ENCODE measurements around the gene PPP2R2B.

Gene PPP2R2B

DNA sequence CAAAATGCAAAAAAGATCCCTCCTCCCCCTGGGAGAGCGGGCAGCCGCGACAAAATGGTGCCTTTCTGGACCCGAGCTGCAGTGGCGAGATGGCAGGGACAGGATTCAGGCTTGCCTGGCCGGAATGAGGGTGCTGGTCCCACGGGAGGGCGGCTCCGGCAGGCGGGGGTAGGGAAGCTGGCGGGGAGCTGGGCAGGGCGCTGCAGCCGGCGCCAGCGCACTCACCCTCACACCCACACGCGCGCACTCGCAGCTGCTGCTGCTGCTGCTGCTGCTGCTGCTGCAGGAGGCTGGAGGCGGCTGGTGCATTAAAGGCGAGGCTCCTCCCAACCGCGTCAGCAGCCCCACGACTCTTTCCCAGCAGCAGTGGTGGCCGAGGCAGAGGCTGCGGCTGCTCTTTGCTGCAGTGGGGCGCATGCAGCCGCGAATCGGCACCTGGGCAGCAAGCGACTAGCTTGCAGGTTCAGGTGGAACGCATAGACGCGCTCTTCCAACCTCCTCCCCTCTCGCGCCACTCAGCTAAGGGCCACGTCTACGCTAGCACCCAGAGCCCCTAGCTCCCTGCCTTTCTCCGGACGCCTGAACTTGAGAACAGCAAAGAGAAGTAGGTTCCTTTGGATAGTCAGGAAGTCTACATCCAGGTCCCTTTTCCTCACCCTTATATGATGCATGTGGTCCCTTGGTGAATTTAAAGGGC lies at the start of gene PPP2R2B:
Gene PPP2R2B, minus strand, starts transcription at position 282 of the 697 bp plus-strand sequence.
- DNase-seq, result peak; percentile 63

DNA sequence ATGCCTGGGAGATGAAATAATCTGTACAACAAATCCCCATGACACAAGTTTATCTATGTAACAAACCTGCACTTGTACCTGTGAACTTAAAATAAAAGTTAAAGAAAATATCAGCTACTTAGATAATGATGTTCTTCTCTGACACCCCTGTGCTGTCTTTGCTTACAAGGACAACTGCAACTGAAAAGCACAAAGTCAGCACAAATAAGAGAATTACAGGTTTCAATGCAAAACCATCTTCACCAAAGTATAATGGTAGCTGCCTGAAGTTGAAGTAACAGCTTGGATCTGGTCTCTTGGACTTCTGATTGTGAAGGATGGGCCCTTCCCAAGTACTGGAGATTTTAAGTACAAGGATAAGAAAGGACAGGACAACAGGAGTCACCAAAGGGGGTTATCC lies 45.6 kb upstream of the PPP2R2B start:
- no peak for DNase-seq

DNA sequence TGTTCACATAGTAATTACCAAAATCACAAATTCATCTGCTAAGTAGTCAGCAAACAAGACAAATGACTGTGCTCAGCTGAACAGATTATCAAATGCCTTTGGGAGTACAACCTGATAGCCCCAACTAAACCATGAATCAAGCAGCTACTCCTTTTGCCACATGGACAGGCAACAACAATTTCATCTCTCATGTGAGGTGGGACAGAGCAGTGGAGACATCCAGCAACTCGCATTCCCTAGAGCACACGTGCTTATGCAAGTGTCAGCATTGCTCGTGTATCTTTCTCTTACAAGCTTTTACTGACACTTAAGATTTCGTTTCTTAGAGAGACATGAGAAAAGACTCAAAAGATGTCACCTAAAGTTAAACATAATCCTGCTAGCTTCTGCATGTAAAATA lies 42.7 kb upstream of the PPP2R2B start:
- no peak for DNase-seq

DNA sequence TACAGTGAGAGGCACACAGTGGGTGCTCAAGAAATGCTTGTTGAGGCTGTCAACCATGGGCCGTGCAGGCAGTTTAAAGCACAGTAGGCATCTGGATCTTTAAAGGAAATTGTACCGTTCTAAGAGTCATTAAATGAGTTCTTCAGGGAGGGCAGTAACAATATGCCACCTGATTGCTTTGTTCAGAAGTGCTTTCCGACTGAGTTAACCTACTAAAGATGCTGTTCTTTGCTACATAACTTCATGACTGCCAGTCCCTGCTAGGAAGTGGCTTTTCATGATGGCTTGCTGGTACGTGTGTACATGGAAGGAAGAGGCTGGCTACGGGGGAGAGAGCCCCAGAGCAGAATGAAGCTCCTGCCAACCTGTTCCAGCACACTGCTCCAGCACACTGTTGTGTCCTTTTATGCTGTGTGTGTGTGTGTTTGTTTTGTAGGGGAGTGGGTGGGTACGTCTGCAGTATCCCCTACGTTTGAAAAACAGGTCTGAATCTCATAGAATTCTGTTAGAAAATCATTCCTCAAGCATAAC lies 41.9 kb upstream of the PPP2R2B start:
- DNase-seq, result no peak

DNA sequence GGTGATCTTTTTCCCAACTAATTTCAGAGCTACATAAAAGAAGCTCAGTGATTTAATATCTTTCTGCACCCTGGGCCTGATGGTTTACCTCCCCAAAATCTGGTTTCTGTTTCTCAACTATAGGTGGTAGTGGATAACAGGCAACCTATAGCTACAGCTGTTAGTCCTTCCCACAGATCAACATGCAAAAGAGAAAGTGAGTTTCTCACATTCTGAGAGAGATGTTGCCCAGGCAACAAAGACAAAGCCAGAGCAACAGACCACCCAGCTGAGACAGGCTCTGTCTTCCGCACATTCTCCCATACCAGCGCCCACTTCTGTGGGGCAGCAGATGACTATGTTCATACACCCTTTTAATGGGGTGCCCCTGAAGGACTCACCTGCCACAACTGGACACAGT lies 40.7 kb upstream of the PPP2R2B start:
- DNase-seq, result no peak

DNA sequence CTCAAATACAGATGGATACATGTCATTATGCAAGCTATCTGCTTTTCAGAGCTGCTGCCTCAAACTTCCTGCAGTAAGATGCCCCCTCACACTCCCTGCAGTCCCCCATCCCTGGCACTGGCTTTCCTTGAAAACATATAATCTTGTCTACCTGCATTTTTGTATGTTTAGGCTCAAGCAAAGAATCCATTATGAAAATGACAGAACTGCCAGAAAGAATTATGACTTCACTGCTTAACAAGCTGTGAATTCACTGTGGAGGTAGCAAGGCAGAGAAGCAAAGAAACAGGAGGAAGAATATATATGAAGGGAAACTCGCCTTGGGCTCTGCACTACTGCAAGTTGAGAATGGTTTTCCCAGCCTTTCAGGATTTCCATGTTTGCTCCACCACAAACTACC lies 39.4 kb upstream of the PPP2R2B start:
- DNase-seq, result no peak

DNA sequence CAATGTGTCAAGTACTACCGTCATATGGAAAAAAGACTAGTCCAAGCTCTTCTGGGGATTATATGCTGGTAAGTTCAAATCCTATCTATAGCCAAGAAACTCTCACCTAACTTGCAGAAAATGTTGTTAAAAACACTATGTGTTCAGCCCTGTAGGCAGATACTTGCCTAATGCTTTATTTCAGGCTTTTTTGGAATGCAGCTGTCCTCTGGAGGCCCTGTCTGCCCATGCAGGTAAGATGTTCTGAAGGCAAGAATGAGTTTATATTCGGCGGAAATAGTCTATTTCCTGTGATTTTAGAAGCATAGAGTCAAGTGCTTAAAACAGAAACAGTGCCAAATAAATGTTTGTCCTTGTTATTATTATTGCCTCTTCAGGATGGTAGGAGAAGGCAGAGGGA lies 34.3 kb upstream of the PPP2R2B start:
- no peak for DNase-seq

DNA sequence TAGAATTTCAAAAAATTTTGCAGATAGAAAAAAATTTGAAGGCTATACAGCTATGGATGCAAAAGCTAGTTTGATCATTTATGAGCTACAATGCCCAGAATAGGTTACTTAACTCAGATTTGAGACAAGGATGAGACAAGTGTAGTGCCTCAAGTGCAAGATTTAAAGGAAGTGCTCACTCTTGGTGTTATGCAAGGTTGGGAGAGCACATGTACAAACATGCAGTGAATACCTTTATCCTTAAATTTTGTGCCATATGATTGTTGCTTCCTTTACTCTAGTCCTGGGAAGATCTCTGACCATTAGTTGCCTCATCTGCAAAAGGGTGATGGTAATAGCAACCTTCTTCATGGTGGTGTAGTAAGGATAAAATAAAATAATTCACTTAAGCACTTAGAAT lies 31.7 kb upstream of the PPP2R2B start:
- no peak for DNase-seq

DNA sequence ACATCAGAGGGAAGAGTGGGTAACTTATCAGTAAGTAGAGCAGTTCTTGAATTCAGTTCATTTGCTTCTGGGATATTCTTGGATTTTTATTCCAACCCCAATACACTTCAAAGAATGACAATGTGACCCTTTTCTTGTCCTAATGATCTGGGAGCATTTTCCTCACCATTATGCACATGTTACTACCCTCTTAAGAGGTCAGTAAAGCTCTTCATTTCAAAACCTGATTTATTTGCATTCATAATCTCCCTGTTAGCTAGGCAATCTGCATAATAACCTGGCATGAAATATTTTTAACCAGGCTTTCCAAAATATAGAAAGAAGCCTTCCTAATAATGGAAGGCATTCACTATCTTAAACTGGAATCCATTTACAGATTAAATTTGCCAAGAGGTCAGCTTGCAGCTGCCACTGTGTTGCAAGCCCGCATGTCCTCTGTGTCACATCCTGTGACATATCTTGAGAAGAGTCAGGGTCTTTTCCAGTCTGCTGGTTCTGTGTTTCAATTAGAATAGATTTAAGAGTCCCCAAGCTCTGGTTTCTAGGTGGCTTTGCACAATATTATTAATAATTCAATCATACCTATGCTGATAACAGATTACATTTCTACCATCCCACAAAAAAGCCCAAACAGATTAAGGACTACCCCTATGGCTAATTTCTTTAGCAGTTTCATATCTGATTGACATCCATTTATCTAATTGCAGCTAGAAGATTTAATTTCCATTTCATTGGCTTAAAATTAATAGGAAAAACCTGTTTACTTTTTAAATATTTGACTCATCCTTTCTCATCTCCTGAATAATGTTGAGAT lies 30.9 kb upstream of the PPP2R2B start:
- DNase-seq, result no peak

DNA sequence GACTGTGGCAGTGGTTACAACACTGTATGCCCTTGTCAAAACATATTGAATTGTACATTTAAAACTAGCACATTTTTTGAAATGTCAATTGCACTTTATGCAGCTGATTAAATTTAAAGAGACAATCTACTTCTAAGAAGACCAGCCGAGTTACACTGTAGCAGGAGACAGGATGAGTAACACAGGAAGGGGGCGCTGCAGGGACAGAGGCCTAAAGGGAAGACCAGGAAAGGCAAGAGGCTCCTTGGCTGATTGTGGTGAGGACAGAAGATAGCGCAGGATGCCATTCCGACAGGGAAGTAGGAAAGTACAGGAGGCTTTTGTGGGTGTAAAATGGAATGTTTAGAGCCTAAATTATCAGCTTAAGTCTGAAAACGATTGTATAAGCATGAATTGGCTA lies 28.2 kb upstream of the PPP2R2B start:
- no peak for DNase-seq

DNA sequence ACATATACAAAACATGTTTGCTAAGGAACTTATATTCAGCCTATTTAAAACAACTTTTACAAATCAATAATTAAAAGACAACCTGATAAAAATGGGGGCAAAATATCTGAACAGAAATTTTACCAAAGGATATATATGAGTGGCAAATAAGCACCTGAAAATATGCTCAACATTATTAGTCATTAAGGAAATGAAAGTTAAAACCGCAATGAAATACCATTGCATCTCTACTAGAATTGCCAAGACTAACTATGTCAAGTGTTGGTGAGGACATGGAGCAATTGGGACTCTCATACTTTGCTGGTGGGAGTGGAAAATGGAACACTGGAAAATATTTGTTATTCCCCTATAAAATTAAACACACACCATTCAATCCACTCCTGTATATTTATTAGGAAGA lies 26.3 kb upstream of the PPP2R2B start:
- DNase-seq, result no peak

DNA sequence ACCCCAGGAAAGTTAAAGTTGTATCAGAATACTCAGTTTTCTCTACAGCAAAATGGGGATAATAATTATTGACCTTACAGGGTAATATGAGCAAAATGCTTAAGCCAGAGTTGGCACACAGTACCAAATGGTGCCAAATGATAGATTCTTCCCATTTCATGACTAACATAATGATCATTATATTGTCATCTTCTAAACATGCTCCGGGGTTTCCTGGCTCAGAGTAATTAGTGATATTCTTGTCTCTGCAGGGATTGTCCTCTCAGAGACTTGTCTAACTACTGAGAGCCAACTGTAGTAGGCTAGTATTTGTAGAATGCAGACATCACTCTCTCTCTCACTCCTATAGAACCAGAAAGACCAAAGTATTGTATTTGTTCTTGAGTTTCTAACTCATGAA lies 25.2 kb upstream of the PPP2R2B start:
- no peak for DNase-seq

DNA sequence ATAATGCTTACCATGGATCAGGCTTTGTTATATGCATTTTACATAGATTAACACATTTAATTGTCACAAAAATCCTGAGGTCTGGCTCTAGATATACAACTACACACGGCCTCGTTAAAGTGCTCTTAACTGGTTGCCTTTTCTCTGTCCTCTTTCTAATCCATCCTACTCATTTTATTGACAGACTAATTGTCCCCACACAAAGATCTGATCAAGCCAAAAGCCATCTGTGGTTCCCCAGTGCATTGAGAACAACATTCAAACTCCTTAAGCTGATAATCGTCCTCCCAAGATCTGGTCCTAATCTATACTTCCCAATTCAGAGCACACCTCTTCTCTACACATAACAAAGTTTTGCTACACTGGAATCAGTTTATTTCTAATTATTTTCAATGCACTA lies 23.9 kb upstream of the PPP2R2B start:
- DNase-seq, result no peak

DNA sequence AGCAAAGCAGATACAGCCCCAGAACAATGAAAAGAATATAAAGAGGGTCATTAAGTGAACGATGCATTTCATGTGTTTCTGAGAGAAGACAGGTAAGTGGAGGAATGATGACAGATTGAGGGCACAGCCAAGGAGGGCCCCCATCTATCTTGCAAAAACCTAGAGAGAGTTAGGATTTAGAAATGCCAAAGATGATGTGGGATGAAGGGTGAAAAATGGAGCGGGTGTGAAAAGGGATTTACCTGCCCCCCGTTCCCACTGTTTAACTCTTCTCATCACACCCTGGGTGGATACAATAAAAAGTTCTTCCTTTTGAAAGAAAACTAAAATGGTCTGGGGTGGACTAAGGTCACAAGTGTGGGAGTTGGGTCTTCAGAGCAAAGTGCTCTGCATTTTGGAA lies 18.5 kb upstream of the PPP2R2B start:
- no peak for DNase-seq

DNA sequence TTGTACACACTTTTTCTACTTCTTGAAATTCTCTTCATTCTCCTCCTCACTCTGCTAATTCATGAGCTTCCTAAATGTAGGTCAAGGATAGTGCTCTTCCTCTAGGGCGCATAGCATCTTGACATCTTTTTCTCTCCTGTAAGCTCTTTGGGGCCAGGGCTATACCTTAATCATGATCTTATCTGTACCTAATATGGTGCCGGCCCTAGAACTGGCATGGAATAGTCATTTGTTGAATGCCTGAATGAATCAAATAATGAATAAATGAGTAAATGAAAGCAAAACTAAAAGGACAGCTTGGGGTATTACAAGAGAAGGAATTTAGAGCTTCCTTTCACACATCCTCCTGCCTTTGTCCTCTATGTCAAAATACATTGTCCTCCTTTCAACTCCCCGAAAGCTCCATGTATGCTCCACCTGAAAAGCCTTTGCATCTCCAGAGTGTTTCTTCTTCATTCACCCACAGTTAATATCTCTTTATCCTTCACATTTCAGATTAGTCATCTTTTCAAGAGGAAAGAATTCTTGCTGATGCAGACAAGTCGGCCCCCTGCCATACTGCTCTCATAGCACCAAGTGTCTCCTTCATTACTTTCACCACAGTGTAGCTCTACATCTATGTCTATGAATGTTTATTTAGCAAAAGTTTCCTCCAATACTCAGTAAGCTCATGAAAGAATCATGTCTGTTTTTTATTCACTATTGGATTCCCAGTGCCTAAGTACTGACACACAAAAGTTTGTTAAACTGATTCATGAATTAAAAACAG lies 16.4 kb upstream of the PPP2R2B start:
- no peak for DNase-seq

DNA sequence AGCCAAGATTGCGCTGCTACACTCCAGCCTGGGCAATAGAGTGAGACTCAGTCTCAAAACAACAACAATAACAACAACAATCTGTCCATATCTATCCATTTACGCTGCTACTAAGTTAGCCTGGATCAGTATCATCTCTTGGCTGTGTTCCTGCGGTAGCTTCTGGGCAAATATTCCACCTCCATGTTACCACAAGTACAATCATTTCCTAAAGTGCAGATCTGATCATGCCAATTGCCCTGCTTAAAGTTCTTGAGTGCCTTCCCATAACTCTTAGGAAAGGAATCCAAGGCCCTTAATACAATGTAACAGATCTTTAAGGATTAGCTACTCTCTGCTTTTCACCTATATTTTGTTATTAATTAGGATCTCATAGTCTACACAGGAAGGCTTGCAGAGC lies 15.4 kb upstream of the PPP2R2B start:
- no peak for DNase-seq

DNA sequence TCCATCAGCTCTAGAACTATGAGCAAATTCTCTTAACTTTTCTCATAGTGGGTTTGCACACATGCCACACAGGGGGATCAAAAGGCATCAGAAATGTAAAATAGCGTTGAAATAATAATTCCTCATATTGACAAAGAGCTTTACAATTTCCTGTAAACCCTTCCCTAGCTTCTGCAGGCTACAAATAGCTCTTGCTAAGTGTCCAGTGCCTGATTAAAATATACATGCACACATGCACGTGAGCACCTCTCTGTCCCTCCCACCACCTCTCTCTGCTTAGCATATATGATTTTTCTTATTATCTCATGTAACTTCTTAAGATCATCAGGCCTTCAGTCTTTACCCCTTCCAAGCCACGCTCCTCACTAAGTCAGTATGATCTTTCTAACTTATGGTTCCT lies 13.7 kb upstream of the PPP2R2B start:
- no peak for DNase-seq

DNA sequence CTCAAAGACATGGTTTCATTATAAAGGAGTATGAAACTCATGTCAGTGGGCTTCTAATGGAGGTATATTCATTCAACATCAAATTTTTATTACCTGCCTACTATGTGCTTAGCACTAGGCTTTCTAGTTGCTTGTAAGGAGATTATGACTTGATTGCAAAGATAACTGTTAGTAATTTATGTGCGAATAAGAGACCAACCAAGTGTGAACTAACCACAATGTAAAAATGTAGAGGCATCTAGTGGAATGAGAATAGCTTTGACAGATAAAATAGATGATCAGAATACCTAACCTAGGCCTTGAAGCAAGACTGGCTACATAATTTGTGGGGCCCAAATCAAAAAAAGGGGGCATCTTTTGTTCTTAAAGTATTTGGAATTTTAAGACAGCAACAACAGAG lies 13.0 kb upstream of the PPP2R2B start:
- no peak for DNase-seq

DNA sequence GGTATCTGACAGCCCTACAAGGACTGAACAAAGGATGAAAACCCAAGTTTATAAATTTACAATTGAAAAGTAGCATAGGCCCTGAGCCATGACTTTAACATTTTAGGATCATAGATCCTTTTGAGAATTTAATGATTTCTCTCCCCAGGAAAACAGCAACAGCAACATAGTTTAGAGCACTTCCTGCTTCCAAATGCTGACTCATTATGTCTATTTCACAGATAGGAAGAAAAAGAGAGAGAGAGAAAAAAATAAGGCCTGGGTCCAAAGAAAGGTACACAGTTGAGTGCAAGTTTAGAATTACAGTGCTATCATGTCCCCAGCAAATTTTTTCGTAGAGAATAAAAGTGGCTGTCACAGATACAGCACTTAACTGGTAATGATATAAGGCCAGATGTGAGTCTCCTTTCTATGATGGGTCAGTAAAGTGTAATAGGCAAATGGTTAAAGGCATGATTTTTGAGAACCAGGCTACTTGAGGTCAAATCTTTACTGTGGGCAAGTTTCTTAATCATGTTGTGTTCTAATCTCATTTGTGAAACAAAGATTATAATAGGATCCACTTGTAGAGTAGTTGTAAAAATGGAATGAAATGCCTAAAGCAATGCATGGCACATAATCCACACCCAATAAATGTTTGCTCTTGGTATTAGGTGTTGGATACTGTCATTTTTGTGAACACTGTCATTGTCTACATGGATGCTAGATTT lies 12.3 kb upstream of the PPP2R2B start:
- DNase-seq, result no peak

DNA sequence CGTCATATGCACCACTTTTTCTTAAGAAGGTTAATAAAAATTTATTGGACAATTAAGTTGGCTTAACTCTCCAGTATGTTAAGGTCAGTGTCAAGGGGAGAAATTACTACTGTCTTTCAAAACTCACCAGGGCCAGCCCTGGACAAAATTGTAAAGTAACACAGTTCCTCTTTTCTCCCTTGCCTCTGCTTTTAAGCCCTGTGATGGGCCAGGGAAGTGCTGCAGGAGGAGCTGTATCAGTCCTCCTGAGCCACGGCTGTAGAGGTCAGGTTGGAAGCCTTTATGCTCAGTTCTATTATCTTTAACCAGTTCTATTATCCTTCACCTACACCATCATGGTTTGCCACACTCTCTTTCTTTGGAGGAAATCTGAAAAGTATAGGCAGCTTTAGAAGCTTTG lies 11.5 kb upstream of the PPP2R2B start:
- no peak for DNase-seq

DNA sequence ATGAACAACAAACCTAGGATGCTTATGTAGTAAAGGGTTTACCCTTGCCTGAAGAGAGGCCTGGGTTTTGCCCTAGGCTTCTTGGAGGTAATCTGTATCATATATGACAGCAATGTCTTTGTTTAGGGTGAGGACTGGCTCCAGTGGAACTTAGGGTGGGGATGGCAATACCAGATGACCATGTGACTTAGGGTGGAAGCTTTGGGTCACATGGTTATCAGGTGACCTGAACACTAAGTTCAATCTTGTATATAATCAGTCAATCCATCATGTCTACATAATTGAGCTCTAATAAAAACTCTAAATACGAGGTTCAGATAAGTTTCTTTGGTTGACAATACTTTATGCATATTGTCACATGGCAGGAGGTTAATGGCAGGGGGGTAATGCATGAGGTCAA lies 10.6 kb upstream of the PPP2R2B start:
- no peak for DNase-seq

DNA sequence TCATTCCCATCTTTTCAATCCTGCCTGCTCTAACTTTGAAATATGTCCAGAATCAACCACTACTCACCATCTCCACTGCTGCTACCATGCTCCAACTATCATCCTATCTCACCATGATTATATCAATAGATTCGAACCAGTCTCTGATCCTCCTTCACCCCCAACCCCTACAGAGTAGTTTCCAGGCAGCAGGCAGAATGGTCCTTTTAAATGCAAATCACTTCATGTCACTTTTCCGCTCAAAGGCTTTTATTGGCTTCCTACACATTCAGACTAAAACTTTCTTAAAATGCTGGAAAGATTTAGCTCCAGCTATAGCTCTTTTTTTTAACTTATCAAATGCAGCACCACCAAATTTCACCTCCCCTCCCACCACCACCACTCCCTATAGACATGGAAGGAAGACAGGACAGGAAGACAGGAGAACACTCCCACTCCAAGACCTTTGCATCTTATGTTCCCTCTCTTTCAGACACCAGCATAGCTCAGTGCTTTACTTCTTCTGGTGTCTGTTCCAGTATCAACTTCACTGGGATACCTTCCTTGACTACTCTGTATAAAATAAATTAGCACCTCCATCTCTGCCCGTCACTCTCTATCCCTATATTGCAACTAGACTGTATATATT lies 9.9 kb upstream of the PPP2R2B start:
- no peak for DNase-seq

Measured in CD4-positive, alpha-beta T cell treated with Interleukin-21 for 1 hour (primary cell).